HepG2 (cell line): ENCODE data around the gene ABO. TPM values are rescaled to one million over a fixed set of nuclear protein-coding genes. Genes with fewer than 3 reads are reported as not detected.

Source experiments
- HMGXB4 ChIP-seq, 2 experiments: sonication (generic) in 1 of 2; formaldehyde crosslinking in 1 of 2; IDR thresholded peaks; 2 replicates each; pipeline versions ENCODE4 v1.4.0 to v1.6.1; 2018 to 2020; ENCODE audit warnings: missing genetic modification reagents in 2 of 2, borderline replicate concordance in 1 of 2, low read depth in 1 of 2, mild to moderate bottlenecking in 1 of 2, missing biosample characterization in 1 of 2
- HNF4A ChIP-seq: sonication (generic); formaldehyde crosslinking; IDR thresholded peaks from 2 replicates; pipeline ENCODE4 v1.4.0; 2020; ENCODE audit warnings: missing genetic modification reagents
- JUND ChIP-seq: sonication (generic); formaldehyde crosslinking; IDR thresholded peaks from 2 replicates; pipeline ENCODE4 v1.8.0; 2022; ENCODE audit warnings: mild to moderate bottlenecking, missing genetic modification reagents
- KIAA2018 ChIP-seq: sonication (generic); formaldehyde crosslinking; IDR thresholded peaks from 2 replicates; pipeline ENCODE4 v1.5.0; 2020; ENCODE audit warnings: mild to moderate bottlenecking, missing genetic modification reagents, borderline replicate concordance
- PRDM10 ChIP-seq: sonication (generic); formaldehyde crosslinking; IDR thresholded peaks from 2 replicates; pipeline ENCODE4 v1.4.0; 2020; ENCODE audit warnings: low read depth, missing genetic modification reagents
- SP4 ChIP-seq: sonication (generic); formaldehyde crosslinking; IDR thresholded peaks from 2 replicates; pipeline ENCODE4 v1.8.1; 2023; ENCODE audit warnings: mild to moderate bottlenecking, missing genetic modification reagents
- U2AF2 ChIP-seq: fragments of 200-400 bp; formaldehyde crosslinking; IDR thresholded peaks from 2 replicates; pipeline ENCODE4 v1.6.1; 2017; ENCODE audit warnings: low read depth, mild to moderate bottlenecking, low read length
- ZBTB21 ChIP-seq: sonication (generic); formaldehyde crosslinking; IDR thresholded peaks from 2 replicates; pipeline ENCODE4 v1.4.0; 2020; ENCODE audit warnings: missing genetic modification reagents
- ZBTB39 ChIP-seq: sonication (generic); formaldehyde crosslinking; IDR thresholded peaks from 2 replicates; pipeline ENCODE4 v1.5.0; 2020; ENCODE audit warnings: missing genetic modification reagents
- ZBTB7A ChIP-seq: sonication (generic); formaldehyde crosslinking; IDR thresholded peaks from 2 replicates; pipeline ENCODE4 v1.8.0; 2022; ENCODE audit warnings: mild to moderate bottlenecking, missing genetic modification reagents
- ZKSCAN5 ChIP-seq: sonication (generic); formaldehyde crosslinking; IDR thresholded peaks from 2 replicates; pipeline ENCODE4 v1.5.1; 2020; ENCODE audit warnings: mild to moderate bottlenecking, missing genetic modification reagents
- ZNF138 ChIP-seq: sonication (generic); formaldehyde crosslinking; IDR thresholded peaks from 2 replicates; pipeline ENCODE4 v1.5.0; 2020; ENCODE audit warnings: mild to moderate bottlenecking, low read depth, missing genetic modification reagents
- ZNF773 ChIP-seq: sonication (generic); formaldehyde crosslinking; IDR thresholded peaks from 2 replicates; pipeline ENCODE4 v1.4.0; 2020; ENCODE audit warnings: missing genetic modification reagents, borderline replicate concordance
- polyA plus RNA-seq, 8 experiments: library from polyadenylated mRNA; depleted of rRNA in 3 of 8; stranded (reverse) in 7 of 8; unstranded in 1 of 8; fragments of >200 nt; fragmentation: Illumina TruSeq in 4 of 8; extraction: Trizol in 4 of 8; gene quantifications; 2 replicates each; pipeline versions ENCODE4 v1.2.1 to v1.2.3, GENCODE V29; 2011 to 2016; ENCODE audit warnings: low read depth in 4 of 8, missing spikeins in 1 of 8, mixed read lengths in 1 of 8; ENCODE audit not compliant: insufficient read depth in 1 of 8
- total RNA-seq, 5 experiments: library from RNA; depleted of rRNA; stranded (reverse); fragments of >200 nt; fragmentation: Illumina TruSeq; extraction: Trizol; gene quantifications; 2 replicates each; pipeline ENCODE4 v1.2.3, GENCODE V29; 2016; ENCODE audit warnings: low read depth in 1 of 5

ABO gene
- total and polyA plus RNA-seq, 2 of the 13 experiments (the other 11 are each of a cell fraction or from before 2014, with no cell fraction given) = not detected

- TF ChIP-seq KIAA2018 (CRISPR knock-in tag) = no peak
- peak; percentile 68; the same call in 1 of the 2 replicates for TF ChIP-seq SP4 (CRISPR knock-in tag)
- TF ChIP-seq ZBTB21 (CRISPR knock-in tag) = no peak
- no peak for TF ChIP-seq ZKSCAN5 (CRISPR knock-in tag)
- TF ChIP-seq ZNF773 = no peak
- no peak for TF ChIP-seq ZBTB39 (CRISPR knock-in tag)
- TF ChIP-seq JUND = no peak
- TF ChIP-seq PRDM10 (CRISPR knock-in tag) = no peak
- TF ChIP-seq ZBTB7A (CRISPR knock-in tag) = 0 out of 2 replicates have a peak, but pooled peaks have one; percentile 15
- TF ChIP-seq U2AF2 = no peak
- TF ChIP-seq HMGXB4 (CRISPR knock-in tag; IDR thresholded peaks at IDR 0.05; ENCODE audit: borderline replicate concordance in 1 of 2, low read depth in 1 of 2) = peak in 1 of 2 experiments; percentile 21; a peak in 1 of 4 replicates
- TF ChIP-seq ZNF138 = no peak
- peak; percentile 79 for TF ChIP-seq HNF4A (CRISPR knock-in tag)
Observed at GRCh38 chr9:133238272-133238850, 36.6 kb downstream of the ABO start (continued).
